Measurements from ENCODE around the gene MKLN1.
"Not testable (repeated sequence)": the region's sequence is repeated elsewhere in the genome, so short reads cannot be mapped to it uniquely, and the experiment has no call there.

MKLN1 gene

GRCh38 chr7:131302876-131303707 lies 24.6 kb upstream of the MKLN1 start:
- no peak for TF ChIP-seq EZH2 (IDR thresholded peaks at IDR 0.05; ENCODE audit: borderline replicate concordance, low read length)
- TF ChIP-seq CTCF (IDR thresholded peaks at IDR 0.05; ENCODE audit: low read length): peak; percentile 99
- Histone ChIP-seq H3K4me2 (ENCODE audit: low read length) (peak overlapping the region; percentile 32), H3K36me3 (ENCODE audit: insufficient read depth, low read length) (no peaks in the 10 kb centered on the region), H3K9ac (ENCODE audit: low read length) (peak overlapping the region; percentile 33; the same call in 1 of the 2 replicates), H3F3A (ENCODE audit: insufficient read depth, low read length) (no peaks in the 10 kb centered on the region), H4K20me1 (ENCODE audit: insufficient read depth, low read length) (no peaks in the 10 kb centered on the region), H3K4me1 (ENCODE audit: insufficient read depth, low read length, severe bottlenecking) (peaks cover 56% of the 10 kb centered on the region), H3K27ac (ENCODE audit: low read depth, low read length, poor library complexity, severe bottlenecking) (peak overlapping the region; percentile 64), H3K27me3 (ENCODE audit: insufficient read depth, low read length) (no peaks in the 10 kb centered on the region), H3K79me2 (ENCODE audit: insufficient read depth, low read length) (no peaks in the 10 kb centered on the region), H3K9me2 (ENCODE audit: low read depth, low read length) (no peaks in the 10 kb centered on the region), H3K9me3 (ENCODE audit: low read length) (peaks cover 2% of the 10 kb centered on the region; the same call in 1 of the 2 replicates), H3K4me3 (ENCODE audit: low read depth, low read length, poor library complexity, severe bottlenecking) (no peak overlapping the region), H2AFZ (ENCODE audit: low read length) (peak overlapping the region; percentile 64)

- no peak overlapping the region for H2AFZ ChIP-seq (ENCODE audit: low read length)
- no peaks in the 10 kb centered on the region for H3K79me2 ChIP-seq (ENCODE audit: insufficient read depth, low read length)
- no peak overlapping the region for H3K4me2 ChIP-seq (ENCODE audit: low read length)
These were observed 22.5 kb upstream of the MKLN1 start for GRCh38 chr7:131305152-131305551.

GRCh38 chr7:131306041-131306440 lies 21.6 kb upstream of the MKLN1 start:
- H3K4me2 ChIP-seq (ENCODE audit: low read length); H3K9me3 ChIP-seq (ENCODE audit: low read length); H4K20me1 ChIP-seq (ENCODE audit: insufficient read depth, low read length); H3F3A ChIP-seq (ENCODE audit: insufficient read depth, low read length); H3K79me2 ChIP-seq (ENCODE audit: insufficient read depth, low read length); H3K9me2 ChIP-seq (ENCODE audit: low read depth, low read length); H3K36me3 ChIP-seq (ENCODE audit: insufficient read depth, low read length); H3K27ac ChIP-seq (ENCODE audit: low read depth, low read length, poor library complexity, severe bottlenecking); H3K4me3 ChIP-seq (ENCODE audit: low read depth, low read length, poor library complexity, severe bottlenecking); H3K9ac ChIP-seq (ENCODE audit: low read length); H3K27me3 ChIP-seq (ENCODE audit: insufficient read depth, low read length); H2AFZ ChIP-seq (ENCODE audit: low read length): not testable (repeated sequence)
- peaks cover 27% of the 10 kb centered on the region for H3K4me1 ChIP-seq (ENCODE audit: insufficient read depth, low read length, severe bottlenecking)

More at GRCh38 chr7:131305152-131305551, 22.5 kb upstream of the MKLN1 start:
- no peaks in the 10 kb centered on the region for H3K36me3 ChIP-seq (ENCODE audit: insufficient read depth, low read length)
- H3K27ac ChIP-seq (ENCODE audit: low read depth, low read length, poor library complexity, severe bottlenecking): no peak overlapping the region
- H3K9me3 ChIP-seq (ENCODE audit: low read length): peaks cover 4% of the 10 kb centered on the region; the same call in 1 of the 2 replicates
- H4K20me1 ChIP-seq (ENCODE audit: insufficient read depth, low read length): no peaks in the 10 kb centered on the region
- no peaks in the 10 kb centered on the region for H3K9me2 ChIP-seq (ENCODE audit: low read depth, low read length)
- no peak overlapping the region for H3K9ac ChIP-seq (ENCODE audit: low read length)
- no peak overlapping the region for H3K4me3 ChIP-seq (ENCODE audit: low read depth, low read length, poor library complexity, severe bottlenecking)
- H3K4me1 ChIP-seq (ENCODE audit: insufficient read depth, low read length, severe bottlenecking): peaks cover 36% of the 10 kb centered on the region
- no peak for TF ChIP-seq CTCF (IDR thresholded peaks at IDR 0.05; ENCODE audit: low read length)
- TF ChIP-seq EZH2 (IDR thresholded peaks at IDR 0.05; ENCODE audit: borderline replicate concordance, low read length): no peak
- no peaks in the 10 kb centered on the region for H3F3A ChIP-seq (ENCODE audit: insufficient read depth, low read length)
- H3K27me3 ChIP-seq (ENCODE audit: insufficient read depth, low read length): no peaks in the 10 kb centered on the region

All from OCI-LY1 (cell line).